Stimulated activated naive CD8-positive, alpha-beta T cell treated with anti-CD3 and anti-CD28 coated beads, Interleukin-15, amount 100 ng/mL, for 72 hours (primary cell): ENCODE data around the gene SMAD9.

Experiments used
- ATAC-seq: fragments of 150-1000 bp; cut with Tn5 transposase; 2 replicates; pipeline ENCODE4 v1.10.0; 2021; ENCODE audit warnings: mild to moderate bottlenecking, moderate library complexity
- DNase-seq, 2 donors: peaks; one replicate each; pipeline ENCODE4 v3.0.0; 2021 to 2022
- H3K27ac Mint-ChIP-seq, 2 donors: one replicate each; pipeline ENCODE4 v1.8.0; 2022; ENCODE audit warnings: mild to moderate bottlenecking in 2 of 2, mixed read lengths in 2 of 2, moderate library complexity in 2 of 2
- H3K27me3 Mint-ChIP-seq: one replicate; pipeline ENCODE4 v1.8.0; 2022; ENCODE audit warnings: mixed read lengths
- H3K4me1 Mint-ChIP-seq: one replicate; pipeline ENCODE4 v1.8.0; 2022; ENCODE audit warnings: mild to moderate bottlenecking, mixed read lengths
- H3K4me3 Mint-ChIP-seq, 2 donors: one replicate each; pipeline ENCODE4 v1.8.0; 2022; ENCODE audit warnings: mild to moderate bottlenecking in 2 of 2, mixed read lengths in 2 of 2, moderate library complexity in 1 of 2
- H3K9me3 Mint-ChIP-seq, 2 donors: one replicate each; pipeline ENCODE4 v1.8.0; 2022; ENCODE audit warnings: mixed read lengths in 2 of 2

The SMAD9 gene

DNA sequence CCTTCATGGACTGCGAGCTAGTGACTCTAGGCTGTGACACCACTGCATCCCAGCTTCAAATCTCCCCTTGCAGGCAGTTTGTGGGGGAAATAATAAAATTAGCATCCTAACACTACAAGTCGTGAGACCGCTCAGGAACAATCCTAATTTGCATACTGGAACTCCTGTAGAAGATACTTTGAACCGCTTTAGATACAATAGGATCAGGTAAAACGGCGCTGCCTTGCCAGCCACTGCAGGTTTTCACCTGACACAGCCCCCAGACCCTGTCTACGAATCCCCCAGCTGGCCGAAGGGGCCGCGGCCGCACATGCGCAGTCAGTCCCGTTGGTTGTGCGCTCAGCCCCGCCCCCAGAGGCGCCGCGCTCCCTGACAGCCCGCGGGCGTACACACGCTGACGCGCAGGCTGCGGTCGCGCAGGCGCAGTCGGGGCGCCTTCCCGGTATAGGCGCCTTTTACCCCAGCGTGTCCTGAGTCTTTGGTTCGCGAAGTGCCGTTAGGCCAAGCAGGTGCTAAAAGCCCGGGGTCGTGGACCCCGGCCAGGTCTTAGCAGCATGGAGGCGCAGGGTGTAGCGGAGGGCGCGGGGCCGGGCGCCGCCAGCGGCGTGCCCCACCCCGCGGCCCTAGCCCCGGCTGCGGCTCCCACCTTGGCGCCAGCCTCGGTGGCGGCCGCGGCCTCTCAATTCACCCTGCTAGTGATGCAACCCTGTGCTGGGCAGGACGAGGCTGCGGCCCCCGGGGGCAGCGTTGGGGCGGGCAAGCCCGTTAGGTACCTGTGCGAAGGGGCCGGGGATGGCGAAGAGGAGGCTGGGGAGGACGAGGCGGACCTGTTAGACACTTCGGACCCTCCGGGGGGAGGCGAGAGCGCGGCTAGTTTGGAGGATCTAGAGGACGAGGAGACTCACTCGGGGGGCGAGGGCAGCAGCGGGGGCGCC, 101.0 kb downstream of the SMAD9 start, which contains the start of gene RFXAP:
RFXAP (plus strand) TSS at position 419 of the 935 bp plus-strand sequence; CDS start at position 555, 136 bp downstream.
- peak within 1 kb of the TSS; percentile 94 to 96 for H3K4me3 Mint-ChIP-seq
- peak; percentile 88 to 90 for DNase-seq
- H3K4me1 Mint-ChIP-seq, result peaks cover 51% of the 10 kb centered on the region
- peaks cover 4% of the 10 kb centered on the region for H3K27me3 Mint-ChIP-seq
- H3K9me3 Mint-ChIP-seq, result peaks cover 0 to 7% of the 10 kb centered on the region in 2 donors
- ATAC-seq, result peak; percentile 92
- H3K27ac Mint-ChIP-seq, result peak within 1 kb of the TSS; percentile 98 to 99

DNA sequence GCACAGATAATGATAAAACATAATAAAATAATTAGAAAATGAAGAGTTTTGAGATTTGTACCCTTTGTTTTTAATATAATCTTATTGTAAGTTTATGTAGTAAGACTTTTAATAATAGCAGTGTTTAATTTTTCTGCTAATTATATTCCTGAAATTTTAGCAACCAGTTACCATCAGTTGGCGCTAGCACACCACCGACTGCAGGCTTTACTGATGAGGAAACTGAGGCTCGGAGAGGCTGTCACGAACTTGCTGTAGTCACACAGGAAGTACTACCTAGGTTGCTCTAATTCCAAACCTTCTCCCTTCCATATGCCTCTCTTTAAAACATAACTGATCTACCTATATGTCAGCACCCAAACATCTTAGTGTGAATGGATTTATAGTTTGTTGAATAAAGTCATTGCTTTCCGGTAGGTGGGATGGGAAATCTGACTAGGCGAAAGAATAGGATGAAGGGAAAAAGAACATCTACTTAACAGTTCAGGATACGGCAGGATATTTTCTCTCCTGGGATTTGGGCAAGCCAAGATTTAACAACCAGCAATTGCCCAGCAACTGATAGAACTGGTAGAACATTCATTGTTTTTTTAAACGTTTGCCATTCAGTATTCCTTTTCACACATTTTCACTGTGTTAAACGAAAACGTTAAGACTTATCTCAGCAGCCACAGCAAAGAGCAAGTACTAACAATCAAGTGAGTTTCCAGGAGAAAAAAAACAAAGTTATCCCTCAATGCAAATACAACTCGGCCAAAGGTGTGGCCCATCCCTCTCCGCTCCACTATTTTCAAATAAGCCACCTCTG, 101.8 kb downstream of the SMAD9 start:
- peak overlapping the region; percentile 94 to 96 for H3K4me3 Mint-ChIP-seq
- peaks cover 0 to 7% of the 10 kb centered on the region in 2 donors for H3K9me3 Mint-ChIP-seq
- H3K27ac Mint-ChIP-seq, result peak overlapping the region in 1 of 2 donors; percentile 87
- peaks cover 12% of the 10 kb centered on the region for H3K27me3 Mint-ChIP-seq
- DNase-seq (no peak), ATAC-seq (no peak)
- H3K4me1 Mint-ChIP-seq, result peaks cover 42% of the 10 kb centered on the region

DNA sequence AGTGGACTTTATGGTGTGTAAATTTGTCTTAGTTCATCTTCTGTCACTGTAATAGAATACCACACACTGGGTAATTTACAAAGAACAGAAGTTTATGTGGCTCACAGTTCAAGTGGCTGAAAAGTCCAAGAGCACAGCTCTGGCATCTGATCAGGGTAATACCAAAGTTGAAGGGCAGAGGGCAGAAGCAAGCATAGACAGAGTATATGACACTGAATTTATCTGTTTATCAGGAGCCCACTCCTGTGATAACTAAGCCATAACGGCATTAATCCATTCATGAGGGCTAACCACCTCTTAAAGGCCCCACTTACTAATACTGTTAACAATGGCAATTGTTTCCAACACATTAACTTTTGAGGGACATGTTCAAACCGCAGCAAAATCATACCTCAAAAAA, 105.0 kb downstream of the SMAD9 start:
- Mint-ChIP-seq H3K4me1 (peaks cover 21% of the 10 kb centered on the region), H3K27ac (no peak overlapping the region), H3K27me3 (peaks cover 40% of the 10 kb centered on the region), H3K9me3 (peaks cover 0 to 7% of the 10 kb centered on the region in 2 donors), H3K4me3 (no peak overlapping the region)
- no peak for ATAC-seq
- DNase-seq, result no peak

DNA sequence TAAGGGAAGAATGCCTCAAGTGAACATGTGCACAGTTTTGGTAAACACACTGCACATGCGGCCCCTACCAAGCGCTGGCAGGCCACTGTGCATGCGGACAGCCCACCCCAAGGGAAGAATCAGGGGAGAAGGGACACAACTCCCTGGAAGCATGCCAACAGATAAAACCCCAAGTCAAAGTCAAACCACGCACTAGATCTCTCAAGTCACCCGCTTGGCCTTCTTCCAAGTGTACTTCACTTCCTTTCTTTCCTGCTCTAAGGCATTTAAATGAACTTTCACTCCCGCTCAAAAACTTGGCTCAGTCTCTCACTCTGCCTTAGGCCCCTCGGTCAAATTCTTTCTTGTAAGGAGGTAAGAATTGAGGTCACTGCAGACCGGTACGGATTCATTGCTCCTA, 105.6 kb downstream of the SMAD9 start:
- peaks cover 0 to 7% of the 10 kb centered on the region in 2 donors for H3K9me3 Mint-ChIP-seq
- peaks cover 46% of the 10 kb centered on the region for H3K27me3 Mint-ChIP-seq
- H3K27ac Mint-ChIP-seq, result no peak overlapping the region
- peaks cover 17% of the 10 kb centered on the region for H3K4me1 Mint-ChIP-seq
- no peak overlapping the region for H3K4me3 Mint-ChIP-seq
- ATAC-seq (no peak), DNase-seq (no peak)

DNA sequence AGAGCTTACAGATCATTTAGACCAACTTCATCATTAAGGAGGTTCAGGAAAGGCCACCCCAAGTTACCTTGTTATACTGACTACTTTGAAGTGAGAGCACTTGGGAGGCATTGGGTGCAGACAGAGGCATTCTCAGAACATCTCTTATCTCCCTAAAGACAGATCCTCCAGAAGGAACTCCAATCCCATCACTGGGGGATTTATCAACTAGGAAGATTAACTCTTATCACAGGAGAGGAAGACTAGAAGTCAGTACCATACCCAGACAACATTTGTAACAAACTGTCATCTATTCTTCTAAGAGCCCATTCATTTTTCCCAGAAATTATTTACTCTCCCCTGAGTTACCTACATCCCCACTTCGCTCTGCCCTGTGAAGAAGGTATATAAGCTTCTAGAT, 106.8 kb downstream of the SMAD9 start:
- H3K4me3 Mint-ChIP-seq, result no peak overlapping the region
- peaks cover 46% of the 10 kb centered on the region for H3K27me3 Mint-ChIP-seq
- DNase-seq (no peak), ATAC-seq (no peak)
- H3K9me3 Mint-ChIP-seq, result peaks cover 0 to 7% of the 10 kb centered on the region in 2 donors
- no peak overlapping the region for H3K27ac Mint-ChIP-seq
- H3K4me1 Mint-ChIP-seq, result peaks cover 9% of the 10 kb centered on the region

DNA sequence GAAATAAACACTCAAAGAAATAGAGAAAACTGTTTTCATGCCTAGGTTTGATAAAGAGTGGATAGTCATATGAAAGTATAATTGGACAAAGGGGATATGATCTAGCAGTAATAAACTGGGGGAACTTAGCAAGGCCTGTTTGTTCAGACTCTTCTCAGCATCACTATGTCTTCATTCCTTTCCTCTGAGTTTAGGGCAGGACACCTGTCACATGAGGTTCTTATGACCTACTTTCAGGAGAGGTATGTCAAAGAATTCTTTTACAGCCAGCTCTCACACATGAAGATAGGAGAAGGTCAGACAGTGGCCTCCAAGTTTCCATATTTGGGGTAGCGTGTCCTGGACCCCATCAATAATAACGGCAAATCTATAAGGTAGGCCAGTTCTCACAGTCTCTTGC, 112.4 kb downstream of the SMAD9 start:
- Mint-ChIP-seq H3K27ac (no peak overlapping the region), H3K4me3 (no peak overlapping the region), H3K4me1 (no peaks in the 10 kb centered on the region), H3K27me3 (peaks cover 60% of the 10 kb centered on the region), H3K9me3 (no peaks in the 10 kb centered on the region)
- DNase-seq, result no peak
- no peak for ATAC-seq

DNA sequence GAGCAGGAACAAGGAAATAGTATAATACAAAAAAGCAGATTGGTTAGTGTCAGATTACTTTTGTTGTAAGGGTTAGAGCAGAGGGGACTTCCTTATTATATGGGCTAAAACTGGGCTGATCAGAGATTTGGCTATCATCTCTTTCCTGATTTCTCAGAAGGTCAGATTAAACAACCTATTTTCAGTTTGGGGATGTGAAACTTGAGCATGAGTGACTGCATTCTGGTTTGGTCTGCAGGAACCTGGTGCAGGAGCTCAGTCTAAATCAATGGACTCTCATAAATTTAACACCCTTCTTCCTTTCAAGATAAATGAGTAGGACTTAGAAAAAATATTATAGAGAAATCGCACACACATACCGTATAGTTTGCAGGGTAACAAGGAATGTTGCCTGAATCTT, 113.9 kb downstream of the SMAD9 start:
- ATAC-seq (no peak), DNase-seq (no peak)
- H3K9me3 Mint-ChIP-seq, result no peaks in the 10 kb centered on the region
- peaks cover 44% of the 10 kb centered on the region for H3K27me3 Mint-ChIP-seq
- no peak overlapping the region for H3K4me3 Mint-ChIP-seq
- H3K4me1 Mint-ChIP-seq, result no peaks in the 10 kb centered on the region
- H3K27ac Mint-ChIP-seq, result peak overlapping the region in 1 of 2 donors; percentile 12

DNA sequence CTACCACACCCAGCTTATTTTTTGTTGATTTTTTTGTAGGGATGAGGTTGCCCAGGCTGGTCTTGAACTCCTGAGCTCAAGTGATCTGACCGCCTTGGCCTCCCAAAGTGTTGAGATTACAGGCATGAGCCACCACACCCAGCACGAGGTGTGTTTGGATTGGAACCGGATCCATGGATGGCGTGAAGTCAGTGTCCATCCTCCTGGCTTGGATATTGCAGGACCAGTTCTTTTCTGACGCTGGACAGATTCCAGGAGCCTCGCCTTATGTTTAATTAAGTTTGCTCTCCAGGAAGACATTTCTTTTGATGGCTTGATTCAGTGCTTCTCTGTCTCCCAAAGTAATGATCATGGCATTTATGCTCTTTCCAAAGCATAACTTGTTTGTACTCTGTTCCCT, 115.5 kb downstream of the SMAD9 start:
- Mint-ChIP-seq H3K27me3 (peaks cover 33% of the 10 kb centered on the region), H3K9me3 (no peaks in the 10 kb centered on the region), H3K27ac (no peak overlapping the region), H3K4me3 (no peak overlapping the region), H3K4me1 (no peaks in the 10 kb centered on the region)
- no peak for DNase-seq
- ATAC-seq, result no peak

DNA sequence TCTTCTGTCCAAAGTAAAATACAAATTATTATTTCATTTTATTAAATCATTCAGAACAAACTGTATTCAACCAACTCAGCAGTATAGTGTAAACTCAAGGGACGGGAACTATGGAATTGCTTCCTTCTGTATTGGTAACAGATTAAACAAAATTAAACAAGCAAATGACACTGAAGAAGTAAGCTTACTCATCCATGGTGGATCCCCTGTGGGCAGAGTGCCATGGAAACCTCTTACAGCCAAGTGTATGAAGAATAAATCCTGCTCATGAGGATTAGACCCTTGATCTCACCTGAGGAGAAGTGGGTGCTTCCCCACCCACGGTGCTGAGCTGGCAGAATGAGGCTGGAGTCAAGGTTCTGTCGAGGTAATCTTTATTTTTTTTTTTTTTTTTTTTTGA, 119.0 kb downstream of the SMAD9 start:
- ATAC-seq (no peak), DNase-seq (no peak)
- Mint-ChIP-seq H3K4me3 (no peak overlapping the region), H3K9me3 (no peaks in the 10 kb centered on the region), H3K4me1 (no peaks in the 10 kb centered on the region), H3K27ac (no peak overlapping the region), H3K27me3 (peaks cover 13% of the 10 kb centered on the region)

DNA sequence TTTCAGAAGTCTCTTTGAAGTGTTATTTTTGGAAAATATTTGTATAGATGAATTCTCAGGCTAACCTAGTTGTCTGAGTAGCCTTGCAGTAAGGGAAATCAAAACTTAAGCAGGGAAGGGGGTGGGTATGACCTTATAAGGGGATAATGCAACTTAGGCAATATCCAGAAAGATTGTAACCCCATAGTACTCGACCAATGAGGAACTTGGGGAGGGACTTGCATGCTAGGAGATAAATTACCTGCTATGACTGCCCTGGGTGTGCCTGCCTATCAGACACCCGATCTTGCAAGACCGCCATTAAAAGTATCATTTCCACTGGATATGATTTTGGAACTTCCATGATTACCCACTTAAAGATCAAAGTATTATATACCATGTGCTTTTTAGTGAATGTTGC, 124.0 kb downstream of the SMAD9 start:
- Mint-ChIP-seq H3K9me3 (no peaks in the 10 kb centered on the region), H3K4me3 (no peak overlapping the region), H3K27ac (no peak overlapping the region), H3K4me1 (no peaks in the 10 kb centered on the region), H3K27me3 (peaks cover 6% of the 10 kb centered on the region)
- ATAC-seq (no peak), DNase-seq (no peak)

DNA sequence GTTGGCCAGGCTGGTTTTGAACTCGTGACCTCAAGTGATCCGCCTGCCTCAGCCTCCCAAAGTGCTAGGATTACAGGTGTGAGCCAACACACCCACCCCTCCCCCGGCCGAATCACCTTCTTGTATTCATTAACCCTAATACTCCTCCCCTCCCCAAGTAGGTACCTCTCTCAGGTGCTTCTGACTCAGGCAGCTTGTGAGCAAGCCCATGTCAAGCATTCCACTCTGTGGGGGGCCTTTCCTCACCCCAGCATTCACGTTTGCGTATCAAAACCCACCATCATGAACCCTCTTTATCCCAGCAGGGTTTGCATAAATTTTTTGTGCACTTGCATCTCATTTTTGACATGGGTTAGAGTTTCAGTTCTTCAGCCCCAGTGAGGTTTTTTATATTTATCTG, 124.6 kb downstream of the SMAD9 start:
- ATAC-seq (no peak), DNase-seq (no peak)
- Mint-ChIP-seq H3K4me1 (no peaks in the 10 kb centered on the region), H3K27me3 (peaks cover 6% of the 10 kb centered on the region), H3K27ac (no peak overlapping the region), H3K9me3 (no peaks in the 10 kb centered on the region), H3K4me3 (no peak overlapping the region)
